ENCODE measurements around the gene MST1R. TPM values are rescaled to one million over a fixed set of nuclear protein-coding genes. Genes with fewer than 3 reads are reported as not detected.
"Not testable (repeated sequence)": the region's sequence is repeated elsewhere in the genome, so short reads cannot be mapped to it uniquely, and the experiment has no call there.

The MST1R gene
- 0.29 and 0.36 TPM in 2 replicates for total RNA-seq (2014; rRNA removed; shearing (Covaris generic))

- DNase-seq (ENCODE audit: low read depth), result peak; percentile 44
Observed at GRCh38 chr3:49903451-49904424, at the start of gene MST1R. TSS of gene MST1R (minus strand) at chr3:49903873. CDS start at chr3:49903609, 264 bp downstream.

- no peak for DNase-seq (ENCODE audit: low read depth)
Observed at GRCh38 chr3:49952924-49953323, 49.3 kb upstream of the MST1R start.

GRCh38 chr3:49942651-49943050, 39.0 kb upstream of the MST1R start:
- no peak for DNase-seq (ENCODE audit: low read depth)

DNA sequence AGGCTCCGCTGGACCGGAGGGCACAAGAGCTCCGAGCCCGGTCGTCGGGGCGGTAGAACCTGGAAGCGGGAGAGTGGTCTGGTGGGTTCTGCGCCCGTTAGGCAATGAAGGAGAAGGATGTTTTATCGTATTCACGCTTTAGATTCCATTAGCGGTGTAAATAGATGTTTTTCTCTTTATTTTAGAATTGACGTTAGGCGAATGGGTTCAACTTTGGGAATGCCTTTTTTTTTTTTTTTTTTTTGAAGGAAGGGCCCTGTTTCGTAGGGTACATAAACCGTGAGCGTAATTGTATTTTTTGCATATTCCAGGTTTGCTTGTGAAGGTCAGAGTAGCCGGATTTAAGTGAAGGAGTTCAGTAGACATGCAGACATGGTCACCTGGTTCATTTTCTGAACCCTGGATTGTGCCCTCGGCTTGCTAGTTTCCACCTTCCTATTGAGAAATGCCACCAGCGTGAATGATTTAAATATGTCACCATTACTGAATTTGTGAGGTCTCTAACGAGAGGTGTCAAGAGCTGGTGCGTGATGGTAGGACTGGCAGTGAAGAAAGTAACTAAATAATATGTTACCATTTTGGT, 37.1 kb upstream of the MST1R start:
- no peak for DNase-seq (ENCODE audit: low read depth)

DNA sequence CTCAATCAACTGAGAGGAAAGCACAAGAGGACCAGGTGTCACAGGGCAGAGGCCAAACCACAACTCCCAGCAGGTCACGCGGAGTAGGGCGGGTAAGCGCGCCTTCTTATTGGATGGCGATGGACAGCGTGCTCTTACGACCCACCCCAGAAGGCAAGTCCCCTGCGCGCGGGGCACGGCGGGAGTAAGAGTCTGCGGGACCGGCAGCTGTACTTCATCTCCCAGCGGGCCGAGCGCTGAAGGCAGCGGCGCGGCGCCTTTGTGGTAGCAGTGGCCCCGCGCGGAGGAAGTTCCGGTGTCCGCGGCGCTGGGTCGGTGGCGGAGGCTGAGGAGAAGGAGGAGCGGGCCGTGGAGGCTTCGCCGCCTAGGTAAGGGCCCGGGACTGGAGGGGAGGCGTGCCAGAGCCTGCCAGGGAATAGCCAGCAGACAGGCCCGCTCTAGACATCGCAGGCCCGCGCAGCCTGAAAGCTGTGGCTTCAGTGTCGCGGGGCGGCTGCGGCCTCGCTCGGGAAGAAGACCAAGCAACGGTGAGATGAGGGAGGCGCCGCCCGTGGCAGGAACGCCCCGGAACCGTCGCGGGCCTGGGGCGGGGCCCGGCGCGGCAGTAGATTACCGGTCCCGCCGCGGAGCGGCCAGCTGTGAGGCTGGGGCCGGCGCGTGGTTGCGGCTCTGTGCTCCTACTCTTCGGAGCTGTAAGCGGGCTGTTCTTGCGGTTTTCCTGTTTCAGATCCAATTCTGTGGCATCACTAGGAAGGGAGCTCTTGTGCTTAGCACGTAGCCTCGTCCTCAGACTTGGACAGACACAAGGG, 36.4 kb upstream of the MST1R start, which contains the start of gene RBM6:
TSS of gene RBM6 (plus strand) at position 293 of the 809 bp plus-strand sequence. CDS start 22,492 bp downstream, outside the sequence.
- DNase-seq (ENCODE audit: low read depth), result peak; percentile 98

GRCh38 chr3:49937090-49937489, 33.4 kb upstream of the MST1R start:
- DNase-seq (ENCODE audit: low read depth), result no peak

DNA sequence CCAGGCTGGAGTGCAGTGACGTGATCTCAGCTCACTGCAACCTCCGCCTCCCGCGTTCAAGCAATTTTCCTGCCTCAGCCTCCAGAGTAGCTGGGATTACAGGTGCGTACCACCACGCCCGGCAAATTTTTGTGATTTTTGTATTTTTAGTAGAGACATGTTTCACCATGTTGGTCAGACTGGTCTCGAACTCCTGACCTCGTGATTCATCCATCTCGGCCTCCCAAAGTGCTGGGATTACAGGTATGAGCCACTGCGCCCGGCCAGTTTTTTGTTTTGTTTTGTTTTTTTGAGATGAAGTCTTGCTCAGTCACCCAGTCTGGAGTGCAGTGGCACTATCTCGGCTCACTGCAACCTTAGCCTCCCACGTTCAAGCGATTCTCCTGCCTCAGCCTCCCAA, 28.6 kb upstream of the MST1R start:
- DNase-seq (ENCODE audit: low read depth), result not testable (repeated sequence)

GRCh38 chr3:49930922-49931321, 27.2 kb upstream of the MST1R start:
- DNase-seq (ENCODE audit: low read depth), result peak; percentile 53

DNA sequence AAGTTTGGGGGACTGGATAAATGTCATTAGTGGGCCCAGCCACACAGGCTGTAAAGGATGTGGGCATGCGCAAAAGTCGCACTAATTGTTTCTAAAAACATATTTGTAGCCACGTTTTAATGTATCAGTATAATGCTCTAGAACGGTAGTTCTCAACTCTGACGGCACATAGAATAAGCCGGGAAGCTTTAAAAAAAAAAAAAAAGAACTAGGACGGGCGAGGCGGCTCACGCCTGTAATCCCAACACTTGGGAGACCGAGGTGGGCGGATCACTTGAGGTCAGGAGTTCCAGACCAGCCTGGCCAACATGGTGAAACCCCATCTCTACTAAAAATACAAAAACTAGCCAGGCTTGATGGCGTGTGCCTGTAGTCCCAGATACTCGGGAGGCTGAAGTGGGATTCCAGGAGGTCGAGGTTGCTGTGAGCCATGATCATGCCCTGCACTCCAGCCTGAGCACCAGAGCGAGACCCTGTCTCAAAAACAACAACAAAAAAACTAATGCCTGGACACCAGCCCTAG, 26.6 kb upstream of the MST1R start:
- DNase-seq (ENCODE audit: low read depth), result no peak

DNA sequence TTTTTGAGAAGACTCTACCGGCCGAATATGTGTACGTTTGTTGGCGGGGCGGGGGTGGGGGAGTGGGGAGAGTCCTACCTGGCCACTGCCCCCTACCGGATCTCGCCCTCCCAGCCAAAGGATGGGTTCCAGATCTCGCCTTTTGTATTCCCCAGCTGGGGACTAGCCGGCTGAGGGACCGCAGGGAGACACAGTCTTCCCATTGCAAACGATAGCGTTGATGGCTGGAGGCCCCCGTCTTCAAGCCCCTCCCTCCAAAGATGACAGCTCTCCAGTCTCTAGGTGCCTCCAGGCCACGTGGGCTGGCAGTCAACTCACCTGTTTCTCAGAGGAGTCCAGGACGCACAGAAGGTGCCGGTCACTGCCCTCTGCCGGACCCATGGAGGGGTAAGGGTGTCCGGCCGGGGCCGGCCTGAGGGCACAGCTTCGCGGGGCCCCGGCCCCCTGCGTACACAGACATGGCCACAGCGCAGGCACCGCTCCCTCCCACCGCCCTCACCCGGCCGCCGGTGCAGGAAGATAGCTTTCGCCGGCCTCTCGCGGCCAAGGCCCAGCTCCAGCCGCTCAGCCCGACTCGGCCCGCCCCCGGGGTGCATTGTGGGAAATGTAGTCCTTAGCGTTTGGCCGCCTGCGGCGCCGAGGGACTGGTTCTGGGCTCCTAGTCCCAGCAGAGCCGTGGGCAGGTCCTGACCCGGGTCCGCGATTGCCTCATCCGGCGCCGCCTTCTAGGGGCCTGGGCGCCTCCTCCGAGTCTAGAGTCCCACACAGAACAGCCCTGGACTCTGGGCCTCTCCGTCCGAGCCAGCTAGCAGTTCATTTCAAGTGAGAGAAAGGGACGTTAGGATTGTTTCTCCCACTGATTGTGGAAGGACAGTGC, 25.9 kb upstream of the MST1R start, which contains the start of gene MON1A:
TSS of gene MON1A (minus strand) at position 521 of the 877 bp plus-strand sequence. CDS start 16,465 bp downstream, outside the sequence.
- peak; percentile 94 for DNase-seq (ENCODE audit: low read depth)

DNA sequence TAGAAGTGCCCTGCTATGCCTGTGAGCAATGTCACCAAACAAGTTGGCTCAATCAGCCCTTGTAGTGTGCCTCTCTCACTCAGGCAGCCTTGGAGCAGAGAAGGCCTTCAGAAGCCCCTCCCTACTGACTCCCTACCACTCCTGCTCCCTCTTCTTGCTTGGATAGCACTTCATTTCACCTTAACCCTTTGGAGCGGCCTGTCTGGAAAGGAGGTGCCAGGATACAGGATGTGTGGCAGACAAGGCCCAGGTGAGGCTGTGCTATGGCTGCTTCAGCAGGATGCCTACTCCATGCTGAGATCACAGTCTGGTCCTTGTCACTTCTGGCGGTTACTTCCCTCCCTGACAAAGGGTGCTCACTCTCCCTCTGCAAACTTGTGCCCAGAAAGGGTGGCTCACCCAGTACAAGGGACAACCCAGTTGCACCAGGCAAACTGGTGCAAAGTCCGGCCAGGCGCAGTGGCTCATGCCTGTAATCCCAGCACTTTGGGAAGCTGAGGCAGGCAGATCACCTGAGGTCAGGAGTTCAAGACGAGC, 24.9 kb upstream of the MST1R start:
- no peak for DNase-seq (ENCODE audit: low read depth)

DNA sequence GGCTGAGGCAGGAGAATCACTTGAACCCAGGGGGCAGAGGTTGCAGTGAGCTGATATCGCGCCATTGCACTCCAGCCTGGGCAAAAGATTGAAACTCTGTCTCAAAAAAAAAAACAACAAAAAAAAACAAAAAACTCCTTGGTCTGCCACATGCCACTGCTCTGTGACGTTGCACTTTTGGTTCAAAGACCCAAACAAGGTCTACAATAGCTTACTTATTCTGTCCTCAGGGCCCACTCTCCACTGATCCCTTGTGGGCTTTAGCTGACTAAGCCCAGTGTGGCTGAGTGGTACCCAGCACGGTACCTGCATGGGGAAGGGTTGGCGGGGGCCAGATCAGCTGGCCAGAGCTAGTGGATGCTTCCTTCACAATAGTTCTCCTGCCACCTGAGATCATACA, 24.1 kb upstream of the MST1R start:
- DNase-seq (ENCODE audit: low read depth), result no peak

GRCh38 chr3:49926117-49926728, 22.6 kb upstream of the MST1R start:
- DNase-seq (ENCODE audit: low read depth), result no peak

DNA sequence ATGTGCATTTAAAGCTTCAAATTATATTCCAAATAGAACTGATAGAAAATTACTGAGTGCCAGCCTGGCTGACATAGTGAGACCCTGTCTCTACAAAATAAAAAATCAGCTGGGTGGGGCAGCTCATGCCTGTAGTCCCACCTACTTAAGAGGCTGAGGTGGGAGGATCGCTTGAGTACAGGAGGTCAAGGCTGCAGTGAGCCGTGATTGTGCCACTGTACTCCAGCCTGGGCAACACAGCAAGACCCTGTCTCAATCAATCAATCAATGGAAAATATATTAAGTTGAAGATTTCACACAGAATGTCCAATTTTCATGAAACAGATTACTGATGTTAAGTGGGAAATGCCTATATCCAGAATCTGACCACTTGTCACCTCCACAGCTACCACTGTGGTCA, 21.8 kb upstream of the MST1R start:
- DNase-seq (ENCODE audit: low read depth), result no peak

GRCh38 chr3:49924683-49925082, 21.0 kb upstream of the MST1R start:
- peak; percentile 79 for DNase-seq (ENCODE audit: low read depth)

DNA sequence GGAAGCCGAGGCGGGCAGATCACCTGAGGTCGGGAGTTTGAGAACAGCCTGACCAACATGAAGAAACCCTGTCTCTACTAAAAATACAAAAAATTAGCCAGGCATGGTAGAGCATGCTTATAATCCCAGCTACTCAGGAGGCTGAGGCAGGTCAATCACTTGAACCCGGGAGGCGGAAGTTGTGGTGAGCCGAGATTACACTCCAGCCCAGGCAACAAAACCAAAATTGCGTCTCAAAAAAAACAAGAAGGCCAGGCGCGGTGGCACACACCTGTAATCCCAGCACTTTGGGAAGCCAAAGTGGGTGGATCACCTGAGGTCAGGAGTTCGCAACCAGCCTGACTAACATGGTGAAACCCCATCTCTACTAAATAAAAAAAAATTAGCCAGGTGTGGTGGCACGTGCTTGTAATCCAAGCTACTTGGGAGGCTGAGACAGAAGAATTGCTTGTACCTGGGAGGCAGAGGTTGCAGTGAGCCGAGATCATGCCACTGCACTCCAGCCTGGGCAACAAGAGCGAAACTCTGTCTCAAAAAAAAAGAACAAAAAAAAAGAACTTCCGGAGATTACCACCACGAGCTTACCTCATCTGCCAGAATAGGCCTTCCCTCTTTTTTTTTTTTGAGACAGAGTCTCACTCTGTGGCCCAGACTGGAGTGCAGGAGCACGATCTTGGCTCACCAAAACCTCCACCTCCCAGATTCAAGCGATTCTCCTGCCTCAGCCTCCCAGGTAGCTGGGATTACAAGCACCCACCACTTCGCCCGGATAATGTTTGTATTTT, 14.3 kb upstream of the MST1R start:
- not testable (repeated sequence) for DNase-seq (ENCODE audit: low read depth)

GRCh38 chr3:49916686-49917085, 13.0 kb upstream of the MST1R start:
- DNase-seq (ENCODE audit: low read depth), result no peak

GRCh38 chr3:49914906-49915305, 11.2 kb upstream of the MST1R start:
- no peak for DNase-seq (ENCODE audit: low read depth)

DNA sequence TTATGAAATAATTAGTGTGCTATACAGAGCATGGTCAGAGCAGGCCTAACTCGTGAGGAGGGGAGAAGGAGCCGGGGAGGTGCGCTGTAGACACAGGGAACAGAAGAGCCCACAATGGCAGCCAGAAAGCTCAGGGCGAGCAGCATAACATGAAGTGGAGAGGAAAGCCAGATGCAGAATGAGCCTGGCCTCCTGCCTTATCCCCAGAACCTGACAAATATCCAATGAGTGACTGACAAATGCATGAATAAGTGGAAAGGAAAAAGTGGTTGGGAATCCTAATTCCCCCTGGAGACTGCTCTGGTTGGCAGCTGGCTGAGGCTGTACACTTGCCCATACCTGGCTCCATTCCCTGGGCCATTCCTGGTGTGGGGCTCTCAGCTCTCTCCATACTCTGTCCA, 9.2 kb upstream of the MST1R start:
- DNase-seq (ENCODE audit: low read depth), result no peak

Measured in RPMI7951 (cell line).